Esophagus muscularis mucosa (tissue), 4 donors: Measurements from ENCODE around the gene ZNF239. TPM values are rescaled to one million over a fixed set of nuclear protein-coding genes. Genes with fewer than 3 reads are reported as not detected.

ENCODE experiments used
- DNase-seq: peaks from one replicate; pipeline ENCODE4 v3.0.0-alpha.2; 2017; ENCODE audit errors: extremely low spot score
- H3K27ac ChIP-seq, 4 donors: fragments of 200-600 bp; sonication (generic); replicated peaks in 1 of 4; 1 replicate in 3 of 4; 2 replicates in 1 of 4; pipeline ENCODE4 v1.5.1; 2016 to 2019; ENCODE audit warnings: mild to moderate bottlenecking in 1 of 4
- H3K27me3 ChIP-seq, 4 donors: fragments of 200-600 bp; sonication (generic); one replicate each; pipeline versions ENCODE4 v1.5.1 to v1.6.0; 2016 to 2019
- H3K36me3 ChIP-seq, 4 donors: fragments of 200-600 bp; sonication (generic); one replicate each; pipeline ENCODE4 v1.5.1; 2016 to 2019
- H3K4me1 ChIP-seq, 4 donors: fragments of 200-600 bp; sonication (generic); one replicate each; pipeline ENCODE4 v1.5.1; 2016 to 2019
- H3K4me3 ChIP-seq, 4 donors: fragments of 200-600 bp; sonication (generic); 1 replicate in 2 of 4; 2 replicates in 2 of 4; pipeline ENCODE4 v1.5.1; 2016 to 2019; ENCODE audit warnings: mild to moderate bottlenecking in 4 of 4, moderate library complexity in 1 of 4
- H3K9me3 ChIP-seq, 4 donors: fragments of 200-600 bp; sonication (generic); 1 replicate in 3 of 4; 2 replicates in 1 of 4; pipeline ENCODE4 v1.5.1; 2016 to 2019
- EP300 ChIP-seq: sonication (generic); formaldehyde crosslinking; IDR thresholded peaks from one replicate; pipeline ENCODE4 v1.6.1; 2017; ENCODE audit warnings: antibody characterized with exemption
- POLR2A ChIP-seq: fragments of 450-650 bp; IDR thresholded peaks from one replicate; pipeline ENCODE4 v1.6.1; 2017; ENCODE audit warnings: antibody characterized with exemption, moderate library complexity, mild to moderate bottlenecking, low read depth
- POLR2AphosphoS5 ChIP-seq, 2 donors: sonication (generic); formaldehyde crosslinking; IDR thresholded peaks; one replicate each; pipeline ENCODE4 v1.6.1; 2017; ENCODE audit warnings: antibody characterized with exemption in 2 of 2
- WGBS: methylation state at CpG from one replicate; pipeline ENCODE4 v1.1.5; 2018; 5-methylcytosine and 5-hydroxymethylcytosine counted together
- intact Hi-C: fragments of 100-400 bp; cut with DNase I; formaldehyde crosslinking; loops from one replicate; pipeline ENCODE4 v1.15.1; 2023
- total RNA-seq, 4 donors: library from RNA; depleted of rRNA; stranded (reverse); fragments of >200 nt; gene quantifications; one replicate each; pipeline versions ENCODE4 v1.1.0 to v1.2.1, GENCODE V29; 2016
- TF ChIP-seq, protein P1 (sequence below), 3 experiments: fragments of 200-600 bp in 2 of 3; fragments of 450-650 bp in 1 of 3; sonication (generic) in 2 of 3; IDR thresholded peaks; one replicate each; pipeline ENCODE4 v1.5.1; 2017 to 2019; ENCODE audit warnings: antibody characterized with exemption in 3 of 3, mild to moderate bottlenecking in 2 of 3, moderate library complexity in 1 of 3

Gene ZNF239
- total RNA-seq, 4 donors from 2014 or later = 2.9 to 5.6 (median 5.2) TPM

DNA sequence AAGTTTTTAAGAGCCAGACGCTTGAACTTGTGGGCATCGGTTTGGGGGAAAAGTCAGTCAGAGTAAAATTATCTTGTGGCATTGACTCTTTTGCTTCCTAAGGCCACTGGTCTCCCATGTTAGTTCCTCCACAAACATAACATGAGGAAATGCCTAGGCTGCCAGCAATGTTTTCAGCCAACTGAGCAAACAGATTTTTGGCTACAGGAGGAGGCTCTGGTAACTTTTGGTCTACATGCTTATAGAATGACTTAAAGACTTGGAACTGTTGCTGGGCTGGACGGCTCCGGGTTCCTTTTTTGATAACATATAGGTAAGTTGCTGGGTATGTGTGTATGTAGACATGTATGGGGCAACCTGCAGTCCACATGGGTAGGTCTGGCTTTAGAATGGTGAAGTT lies 9.6 kb upstream of the ZNF239 start:
- no peak overlapping the region for H3K27ac ChIP-seq
- H3K27me3 ChIP-seq = peaks cover 0 to 2% (median 0%) of the 10 kb centered on the region in 4 donors
- H3K4me1 ChIP-seq = no peaks in the 10 kb centered on the region
- intact Hi-C loops = no loop called here
- DNase-seq = no peak
- H3K4me3 ChIP-seq = no peak overlapping the region
- H3K9me3 ChIP-seq = no peaks in the 10 kb centered on the region
- WGBS = 56% methylated on average over 2 of the region's 4 CpGs
- H3K36me3 ChIP-seq = no peaks in the 10 kb centered on the region
- TF ChIP-seq POLR2A = no peak
- TF ChIP-seq POLR2AphosphoS5 (IDR thresholded peaks at IDR 0.05) = no peak

DNA sequence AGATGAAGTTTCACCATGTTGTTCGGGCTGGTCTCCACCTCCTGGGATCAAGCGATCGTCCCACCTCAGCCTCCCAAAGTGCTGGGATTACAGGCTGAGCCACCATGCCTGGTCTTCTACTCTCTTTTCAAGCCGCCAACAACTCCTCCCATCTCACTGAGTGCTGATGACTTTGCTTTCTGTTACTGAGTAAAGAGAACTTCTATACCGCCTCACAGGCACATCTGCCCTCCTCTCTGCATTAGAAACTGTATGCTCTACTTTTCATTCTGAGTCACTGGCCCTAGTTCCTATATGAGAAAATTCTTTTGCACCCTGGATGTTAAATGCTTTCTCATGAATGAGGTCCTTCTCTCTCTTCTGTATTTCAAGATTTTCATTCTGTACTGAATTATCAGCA lies 2.2 kb upstream of the ZNF239 start:
- 97% methylated on average over 4 of the region's 5 CpGs for WGBS
- peaks cover 10 to 25% (median 16%) of the 10 kb centered on the region in 4 donors for H3K4me1 ChIP-seq
- H3K4me3 ChIP-seq = no peak overlapping the region
- H3K36me3 ChIP-seq = no peaks in the 10 kb centered on the region
- DNase-seq = no peak
- intact Hi-C loops = no loop called here
- no peak overlapping the region for H3K27ac ChIP-seq
- no peaks in the 10 kb centered on the region for H3K27me3 ChIP-seq
- TF ChIP-seq POLR2AphosphoS5 (IDR thresholded peaks at IDR 0.05) = no peak
- TF ChIP-seq EP300 = no peak
- TF ChIP-seq POLR2A = no peak
- TF ChIP-seq, protein P1, sequence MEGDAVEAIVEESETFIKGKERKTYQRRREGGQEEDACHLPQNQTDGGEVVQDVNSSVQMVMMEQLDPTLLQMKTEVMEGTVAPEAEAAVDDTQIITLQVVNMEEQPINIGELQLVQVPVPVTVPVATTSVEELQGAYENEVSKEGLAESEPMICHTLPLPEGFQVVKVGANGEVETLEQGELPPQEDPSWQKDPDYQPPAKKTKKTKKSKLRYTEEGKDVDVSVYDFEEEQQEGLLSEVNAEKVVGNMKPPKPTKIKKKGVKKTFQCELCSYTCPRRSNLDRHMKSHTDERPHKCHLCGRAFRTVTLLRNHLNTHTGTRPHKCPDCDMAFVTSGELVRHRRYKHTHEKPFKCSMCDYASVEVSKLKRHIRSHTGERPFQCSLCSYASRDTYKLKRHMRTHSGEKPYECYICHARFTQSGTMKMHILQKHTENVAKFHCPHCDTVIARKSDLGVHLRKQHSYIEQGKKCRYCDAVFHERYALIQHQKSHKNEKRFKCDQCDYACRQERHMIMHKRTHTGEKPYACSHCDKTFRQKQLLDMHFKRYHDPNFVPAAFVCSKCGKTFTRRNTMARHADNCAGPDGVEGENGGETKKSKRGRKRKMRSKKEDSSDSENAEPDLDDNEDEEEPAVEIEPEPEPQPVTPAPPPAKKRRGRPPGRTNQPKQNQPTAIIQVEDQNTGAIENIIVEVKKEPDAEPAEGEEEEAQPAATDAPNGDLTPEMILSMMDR (IDR thresholded peaks at IDR 0.05) = no peak
- H3K9me3 ChIP-seq = no peaks in the 10 kb centered on the region

DNA sequence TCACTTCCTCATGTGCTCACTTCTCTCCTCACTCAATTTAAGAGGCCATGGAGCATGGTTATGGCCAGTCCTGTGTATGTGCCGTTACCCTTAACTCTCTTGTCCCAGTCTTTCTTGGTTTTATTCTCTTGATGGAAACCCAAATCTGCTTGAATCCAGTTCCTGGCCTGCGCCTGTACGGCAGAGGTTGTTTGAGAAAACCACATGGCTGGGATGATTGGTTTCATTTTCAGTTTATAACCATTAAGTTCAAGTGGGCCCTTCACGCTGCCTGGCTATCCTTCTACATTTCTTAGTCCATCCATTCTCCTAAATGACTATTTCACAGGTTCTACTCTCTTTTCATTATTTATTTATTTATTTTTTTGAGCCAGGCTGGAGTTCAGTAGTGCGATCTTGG lies 1.6 kb upstream of the ZNF239 start:
- peaks cover 10 to 25% (median 16%) of the 10 kb centered on the region in 4 donors for H3K4me1 ChIP-seq
- 95% methylated on average over 5 of the region's 5 CpGs for WGBS
- H3K27me3 ChIP-seq = no peaks in the 10 kb centered on the region
- no peaks in the 10 kb centered on the region for H3K9me3 ChIP-seq
- no peaks in the 10 kb centered on the region for H3K36me3 ChIP-seq
- DNase-seq = peak; percentile 53
- no peak overlapping the region for H3K27ac ChIP-seq
- intact Hi-C loops = no loop called here
- TF ChIP-seq EP300 (no peak), POLR2A (no peak), POLR2AphosphoS5 (IDR thresholded peaks at IDR 0.05) (no peak)
- TF ChIP-seq, protein P1 (IDR thresholded peaks at IDR 0.05) = no peak
- H3K4me3 ChIP-seq = no peak overlapping the region

DNA sequence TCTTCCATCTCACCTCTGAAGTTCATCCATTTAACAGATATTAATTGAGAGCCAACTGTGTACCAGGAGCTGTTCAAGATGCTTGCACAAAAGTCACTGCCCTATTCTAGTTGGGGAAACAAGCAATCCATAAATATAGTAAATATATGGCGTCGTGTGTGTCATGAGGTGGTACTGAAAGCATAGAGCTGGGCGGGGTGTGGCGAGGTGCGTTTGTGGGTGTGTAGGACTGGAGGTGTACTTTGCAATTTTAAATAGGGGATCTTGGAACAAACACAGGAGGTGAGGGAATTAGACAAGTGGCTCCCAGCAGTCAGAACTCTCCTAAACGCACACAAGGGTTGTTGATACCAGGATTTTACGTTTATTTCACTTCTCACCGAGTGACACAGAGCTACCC lies 490 bp upstream of the ZNF239 start:
- no peaks in the 10 kb centered on the region for H3K27me3 ChIP-seq
- intact Hi-C loops = no loop called here
- peak overlapping the region; percentile 64 to 86 (median 76) for H3K27ac ChIP-seq
- H3K9me3 ChIP-seq = no peaks in the 10 kb centered on the region
- TF ChIP-seq, protein P1 (IDR thresholded peaks at IDR 0.05) = no peak
- TF ChIP-seq POLR2AphosphoS5 (IDR thresholded peaks at IDR 0.05) (no peak), EP300 (no peak), POLR2A (no peak)
- 87% methylated on average over 8 of the region's 8 CpGs for WGBS
- H3K36me3 ChIP-seq = peaks cover 0 to 3% (median 0%) of the 10 kb centered on the region in 4 donors
- DNase-seq = no peak
- H3K4me1 ChIP-seq = peaks cover 10 to 25% (median 16%) of the 10 kb centered on the region in 4 donors
- peak overlapping the region; percentile 66 to 82 (median 72) for H3K4me3 ChIP-seq

DNA sequence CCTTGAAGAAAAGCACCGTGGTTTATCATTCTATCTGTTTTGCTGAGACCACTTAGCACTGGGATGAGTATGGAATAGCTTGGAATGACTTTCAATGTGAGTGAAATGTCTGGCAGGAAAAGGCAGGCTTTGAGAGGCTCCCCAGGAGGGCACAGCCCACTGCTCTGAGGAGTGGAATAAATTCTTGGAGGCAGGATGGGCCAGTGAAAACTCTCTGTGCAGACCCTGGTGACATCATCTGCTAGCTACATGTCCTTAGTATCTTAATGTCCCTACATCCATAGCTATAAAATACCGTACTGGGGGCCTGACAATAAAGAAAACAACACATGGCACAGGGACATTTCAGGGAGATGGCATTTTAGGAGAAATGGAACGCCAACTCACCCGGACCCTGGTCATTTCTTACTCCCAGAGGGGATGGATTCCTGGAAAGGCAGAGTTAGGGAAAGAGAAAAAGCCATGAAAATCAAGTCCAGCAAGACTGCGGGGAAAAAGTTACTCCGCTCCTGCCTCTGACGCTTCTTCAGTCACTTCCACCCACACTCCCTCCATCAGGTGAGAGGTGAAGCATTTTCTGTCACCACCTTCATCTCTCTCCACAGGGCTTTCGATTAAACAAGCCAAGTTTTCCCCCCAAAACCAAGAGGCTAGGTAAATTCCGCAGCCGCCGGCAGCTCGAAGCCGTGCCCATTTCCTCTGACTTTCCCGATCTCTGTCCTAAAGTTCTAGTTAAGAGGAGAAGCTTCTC lies 991 bp downstream of the ZNF239 start:
- peaks cover 0 to 15% (median 2%) of the 10 kb centered on the region in 4 donors for H3K36me3 ChIP-seq
- DNase-seq = no peak
- peak overlapping the region; percentile 66 to 82 (median 72) for H3K4me3 ChIP-seq
- H3K27ac ChIP-seq = peak overlapping the region; percentile 64 to 86 (median 76)
- 31% methylated on average over 14 of the region's 14 CpGs for WGBS
- peaks cover 10 to 25% (median 16%) of the 10 kb centered on the region in 4 donors for H3K4me1 ChIP-seq
- TF ChIP-seq POLR2AphosphoS5 (IDR thresholded peaks at IDR 0.05) (no peak), POLR2A (no peak), EP300 (no peak)
- TF ChIP-seq, protein P1 (IDR thresholded peaks at IDR 0.05) = no peak
- intact Hi-C loops = no loop called here
- H3K9me3 ChIP-seq = no peaks in the 10 kb centered on the region
- H3K27me3 ChIP-seq = no peaks in the 10 kb centered on the region
